Measurements from ENCODE around the gene NONO. TPM values are rescaled to one million over a fixed set of nuclear protein-coding genes. Genes with fewer than 3 reads are reported as not detected.
"Not testable (repeated sequence)": the region's sequence is repeated elsewhere in the genome, so short reads cannot be mapped to it uniquely, and the experiment has no call there.

Gene NONO
- total RNA-seq, 2 donors from 2014 or later: 404 to 406 TPM

- peak; percentile 24 for ATAC-seq
- not testable (repeated sequence) for H3K4me1 Mint-ChIP-seq; DNase-seq; H3K36me3 Mint-ChIP-seq (ENCODE audit: low read depth); H3K9me3 ChIP-seq (ENCODE audit: control insufficient read depth, low read length, poor library complexity, severe bottlenecking); H3K27me3 Mint-ChIP-seq
- peak overlapping the region; percentile 31 for H3K4me3 Mint-ChIP-seq
- peak overlapping the region; percentile 19 for H3K27ac Mint-ChIP-seq
These were observed 17.1 kb downstream of the NONO start for GRCh38 chrX:71300495-71300894.

GRCh38 chrX:71301195-71301924, 17.9 kb downstream of the NONO start, which contains the start of gene ITGB1BP2:
Gene ITGB1BP2, plus strand, starts transcription at chrX:71301750. Its CDS starts 57 bp downstream, at chrX:71301807.
- peaks cover 2% of the 10 kb centered on the region for H3K4me1 Mint-ChIP-seq
- no peaks in the 10 kb centered on the region for H3K27me3 Mint-ChIP-seq
- DNase-seq (no peak), ATAC-seq (no peak)
- peak within 1 kb of the TSS; percentile 83 for H3K27ac Mint-ChIP-seq
- H3K9me3 ChIP-seq (ENCODE audit: control insufficient read depth, low read length, poor library complexity, severe bottlenecking): no peaks in the 10 kb centered on the region
- peak within 1 kb of the TSS; percentile 67 for H3K4me3 Mint-ChIP-seq
- peaks cover 4% of the 10 kb centered on the region for H3K36me3 Mint-ChIP-seq (ENCODE audit: low read depth)

- DNase-seq (no peak), ATAC-seq (peak; percentile 35)
- peaks cover 4% of the 10 kb centered on the region for H3K36me3 Mint-ChIP-seq (ENCODE audit: low read depth)
These were observed 19.2 kb downstream of the NONO start for GRCh38 chrX:71302461-71303213.

GRCh38 chrX:71304561-71304960, 21.1 kb downstream of the NONO start:
- DNase-seq (no peak), ATAC-seq (no peak)
- Mint-ChIP-seq H3K4me1 (peaks cover 2% of the 10 kb centered on the region), H3K27ac (no peak overlapping the region), H3K27me3 (no peaks in the 10 kb centered on the region), H3K4me3 (no peak overlapping the region), H3K36me3 (ENCODE audit: low read depth) (peaks cover 4% of the 10 kb centered on the region)
- H3K9me3 ChIP-seq (ENCODE audit: control insufficient read depth, low read length, poor library complexity, severe bottlenecking): no peaks in the 10 kb centered on the region

More at GRCh38 chrX:71302461-71303213, 19.2 kb downstream of the NONO start:
- Mint-ChIP-seq H3K27ac (peak overlapping the region; percentile 83), H3K4me1 (peaks cover 2% of the 10 kb centered on the region), H3K27me3 (no peaks in the 10 kb centered on the region), H3K4me3 (no peak overlapping the region)
- no peaks in the 10 kb centered on the region for H3K9me3 ChIP-seq (ENCODE audit: control insufficient read depth, low read length, poor library complexity, severe bottlenecking)

- H3K4me3 Mint-ChIP-seq: no peak overlapping the region
- H3K27ac Mint-ChIP-seq: no peak overlapping the region
- no peak for ATAC-seq
- no peaks in the 10 kb centered on the region for H3K36me3 Mint-ChIP-seq (ENCODE audit: low read depth)
- no peaks in the 10 kb centered on the region for H3K27me3 Mint-ChIP-seq
- no peak for DNase-seq
- no peaks in the 10 kb centered on the region for H3K4me1 Mint-ChIP-seq
- no peaks in the 10 kb centered on the region for H3K9me3 ChIP-seq (ENCODE audit: control insufficient read depth, low read length, poor library complexity, severe bottlenecking)
These were observed 32.5 kb downstream of the NONO start for GRCh38 chrX:71315917-71316316.

- not testable (repeated sequence) for H3K4me1 Mint-ChIP-seq; H3K9me3 ChIP-seq (ENCODE audit: control insufficient read depth, low read length, poor library complexity, severe bottlenecking); H3K27ac Mint-ChIP-seq; H3K27me3 Mint-ChIP-seq; H3K4me3 Mint-ChIP-seq; H3K36me3 Mint-ChIP-seq (ENCODE audit: low read depth); DNase-seq; ATAC-seq
These were observed 33.5 kb downstream of the NONO start for GRCh38 chrX:71316959-71317358.

- H3K27me3 Mint-ChIP-seq: no peaks in the 10 kb centered on the region
- no peak overlapping the region for H3K4me3 Mint-ChIP-seq
- no peaks in the 10 kb centered on the region for H3K9me3 ChIP-seq (ENCODE audit: control insufficient read depth, low read length, poor library complexity, severe bottlenecking)
- peaks cover 2% of the 10 kb centered on the region for H3K36me3 Mint-ChIP-seq (ENCODE audit: low read depth)
- no peak for ATAC-seq
- H3K4me1 Mint-ChIP-seq: peaks cover 2% of the 10 kb centered on the region
- DNase-seq: no peak
- peak overlapping the region; percentile 34 for H3K27ac Mint-ChIP-seq
These were observed 36.7 kb downstream of the NONO start for GRCh38 chrX:71320126-71320525.

- Mint-ChIP-seq H3K4me3 (no peak overlapping the region), H3K4me1 (peaks cover 2% of the 10 kb centered on the region), H3K27ac (no peak overlapping the region), H3K27me3 (no peaks in the 10 kb centered on the region), H3K36me3 (ENCODE audit: low read depth) (peaks cover 2% of the 10 kb centered on the region)
- no peaks in the 10 kb centered on the region for H3K9me3 ChIP-seq (ENCODE audit: control insufficient read depth, low read length, poor library complexity, severe bottlenecking)
- no peak for DNase-seq
- ATAC-seq: no peak
These were observed 38.3 kb downstream of the NONO start for GRCh38 chrX:71321731-71322130.

GRCh38 chrX:71324452-71324851, 41.0 kb downstream of the NONO start:
- not testable (repeated sequence) for H3K36me3 Mint-ChIP-seq (ENCODE audit: low read depth); H3K4me3 Mint-ChIP-seq; H3K27me3 Mint-ChIP-seq; H3K9me3 ChIP-seq (ENCODE audit: control insufficient read depth, low read length, poor library complexity, severe bottlenecking); DNase-seq; H3K4me1 Mint-ChIP-seq; ATAC-seq; H3K27ac Mint-ChIP-seq

GRCh38 chrX:71326394-71326793, 43.0 kb downstream of the NONO start:
- Mint-ChIP-seq H3K27me3 (no peaks in the 10 kb centered on the region), H3K27ac (no peak overlapping the region), H3K36me3 (ENCODE audit: low read depth) (peaks cover 2% of the 10 kb centered on the region), H3K4me1 (peaks cover 2% of the 10 kb centered on the region), H3K4me3 (no peak overlapping the region)
- ATAC-seq (no peak), DNase-seq (no peak)
- no peaks in the 10 kb centered on the region for H3K9me3 ChIP-seq (ENCODE audit: control insufficient read depth, low read length, poor library complexity, severe bottlenecking)

- not testable (repeated sequence) for H3K27me3 Mint-ChIP-seq; H3K27ac Mint-ChIP-seq; ATAC-seq; H3K9me3 ChIP-seq (ENCODE audit: control insufficient read depth, low read length, poor library complexity, severe bottlenecking); H3K4me1 Mint-ChIP-seq; H3K4me3 Mint-ChIP-seq; H3K36me3 Mint-ChIP-seq (ENCODE audit: low read depth); DNase-seq
These were observed 65.8 kb downstream of the NONO start for GRCh38 chrX:71349151-71349665.

- not testable (repeated sequence) for H3K27me3 Mint-ChIP-seq; H3K36me3 Mint-ChIP-seq (ENCODE audit: low read depth); ATAC-seq
These were observed 66.4 kb downstream of the NONO start for GRCh38 chrX:71349867-71350266.

More at GRCh38 chrX:71349867-71350266, 66.4 kb downstream of the NONO start:
- not testable (repeated sequence) for H3K9me3 ChIP-seq (ENCODE audit: control insufficient read depth, low read length, poor library complexity, severe bottlenecking); H3K4me3 Mint-ChIP-seq; DNase-seq; H3K4me1 Mint-ChIP-seq; H3K27ac Mint-ChIP-seq
